Kidney epithelial cell (primary cell): Measurements from ENCODE around the gene MIPOL1. TPM values are rescaled to one million over a fixed set of nuclear protein-coding genes. Genes with fewer than 3 reads are reported as not detected.
"Not testable (repeated sequence)": the region's sequence is repeated elsewhere in the genome, so short reads cannot be mapped to it uniquely, and the experiment has no call there.

Experiments used
- DNase-seq: peaks from one replicate; pipeline ENCODE4 v3.0.0-alpha.2; 2010; ENCODE audit warnings: low read depth
- H3K27me3 ChIP-seq: 2 replicates; pipeline ENCODE4 v1.6.0; 2011; ENCODE audit warnings: low read length; ENCODE audit not compliant: control insufficient read depth, insufficient read depth
- H3K36me3 ChIP-seq: 2 replicates; pipeline ENCODE4 v1.5.1; 2011; ENCODE audit warnings: low read length; ENCODE audit not compliant: control insufficient read depth, insufficient read depth
- H3K4me3 ChIP-seq: 2 replicates; pipeline ENCODE4 v1.5.1; 2011; ENCODE audit warnings: low read depth, mild to moderate bottlenecking, control low read depth, low read length
- total RNA-seq: library from RNA; depleted of rRNA; stranded (reverse); fragments of >200 nt; gene quantifications from 2 replicates; pipeline ENCODE4 v1.2.3, GENCODE V29; 2015
- TF ChIP-seq, protein P1 (sequence below): IDR thresholded peaks from 2 replicates; pipeline ENCODE4 v1.5.1; 2011; ENCODE audit warnings: mild to moderate bottlenecking, moderate library complexity, low read length, control low read depth, inconsistent platforms; ENCODE audit not compliant: insufficient read depth, poor library complexity, severe bottlenecking

The MIPOL1 gene
- total RNA-seq, 1 donor from 2014 or later, result 7.1 TPM

DNA sequence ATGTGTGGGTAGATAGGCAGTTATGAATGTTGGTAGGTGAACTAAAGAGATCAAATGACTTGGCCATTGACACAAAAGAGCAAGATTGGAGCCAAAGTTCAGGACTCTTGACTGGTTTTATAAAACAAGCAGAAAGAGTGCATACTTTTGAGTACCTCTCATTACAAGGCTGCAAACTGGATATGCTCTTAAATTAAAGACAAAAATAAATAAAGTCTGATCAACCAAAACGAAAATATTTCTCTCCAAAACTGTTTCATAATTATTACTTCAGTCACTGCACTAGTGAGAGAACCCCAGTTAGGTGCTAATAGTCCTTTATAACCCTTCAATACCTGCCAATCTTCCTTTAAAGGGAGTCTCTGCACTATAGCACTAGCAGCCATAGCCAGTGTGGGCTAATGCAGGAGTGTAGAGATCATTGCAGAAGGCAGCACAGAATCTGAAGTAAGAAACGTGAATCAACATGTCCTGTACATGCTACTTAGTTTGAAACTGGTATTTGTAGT lies 250.2 kb downstream of the MIPOL1 start:
- Histone ChIP-seq H3K27me3 (no peaks in the 10 kb centered on the region), H3K36me3 (no peaks in the 10 kb centered on the region), H3K4me3 (no peak overlapping the region)
- no peak for DNase-seq
- TF ChIP-seq, protein P1, sequence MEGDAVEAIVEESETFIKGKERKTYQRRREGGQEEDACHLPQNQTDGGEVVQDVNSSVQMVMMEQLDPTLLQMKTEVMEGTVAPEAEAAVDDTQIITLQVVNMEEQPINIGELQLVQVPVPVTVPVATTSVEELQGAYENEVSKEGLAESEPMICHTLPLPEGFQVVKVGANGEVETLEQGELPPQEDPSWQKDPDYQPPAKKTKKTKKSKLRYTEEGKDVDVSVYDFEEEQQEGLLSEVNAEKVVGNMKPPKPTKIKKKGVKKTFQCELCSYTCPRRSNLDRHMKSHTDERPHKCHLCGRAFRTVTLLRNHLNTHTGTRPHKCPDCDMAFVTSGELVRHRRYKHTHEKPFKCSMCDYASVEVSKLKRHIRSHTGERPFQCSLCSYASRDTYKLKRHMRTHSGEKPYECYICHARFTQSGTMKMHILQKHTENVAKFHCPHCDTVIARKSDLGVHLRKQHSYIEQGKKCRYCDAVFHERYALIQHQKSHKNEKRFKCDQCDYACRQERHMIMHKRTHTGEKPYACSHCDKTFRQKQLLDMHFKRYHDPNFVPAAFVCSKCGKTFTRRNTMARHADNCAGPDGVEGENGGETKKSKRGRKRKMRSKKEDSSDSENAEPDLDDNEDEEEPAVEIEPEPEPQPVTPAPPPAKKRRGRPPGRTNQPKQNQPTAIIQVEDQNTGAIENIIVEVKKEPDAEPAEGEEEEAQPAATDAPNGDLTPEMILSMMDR, result no peak

DNA sequence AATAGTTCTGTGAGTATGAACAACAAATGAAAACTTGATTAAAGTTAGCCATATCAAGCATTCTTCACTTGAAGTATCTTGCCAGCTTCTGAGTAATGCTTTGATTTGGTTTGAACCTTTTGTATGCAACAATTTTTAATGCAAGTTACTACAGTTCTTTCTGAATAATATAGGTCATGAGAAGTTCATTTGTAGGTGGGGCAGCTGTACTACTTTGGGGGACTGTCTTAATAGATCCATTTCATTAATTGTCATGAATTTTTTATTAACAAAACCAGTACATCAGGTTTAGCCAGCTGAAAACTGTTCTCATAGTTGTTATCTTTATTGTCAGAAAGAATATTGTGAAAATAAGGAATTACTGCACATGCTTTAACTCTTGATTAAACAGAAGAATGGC lies 254.6 kb downstream of the MIPOL1 start:
- Histone ChIP-seq H3K27me3 (no peaks in the 10 kb centered on the region), H3K36me3 (no peaks in the 10 kb centered on the region), H3K4me3 (no peak overlapping the region)
- TF ChIP-seq, protein P1, result no peak
- no peak for DNase-seq

DNA sequence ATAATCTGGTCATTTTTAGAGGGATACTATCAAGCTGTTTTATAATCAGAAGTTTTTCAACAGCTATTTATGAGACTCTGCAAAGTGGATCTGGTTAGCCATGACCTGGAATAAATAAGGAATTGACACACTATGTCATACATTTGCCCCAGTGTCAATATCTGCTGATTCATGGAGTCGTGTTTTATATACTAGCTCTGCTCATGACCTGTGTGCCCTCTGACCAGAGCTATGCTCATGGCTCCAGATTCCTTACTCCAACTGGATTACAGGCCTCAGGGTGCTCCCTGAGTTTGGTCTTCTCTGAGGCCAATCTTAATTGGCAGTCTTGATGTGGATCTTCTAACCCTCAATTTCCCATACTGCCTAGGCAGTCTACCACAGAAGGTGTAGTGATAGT lies 256.2 kb downstream of the MIPOL1 start:
- DNase-seq, result no peak
- Histone ChIP-seq H3K36me3 (no peaks in the 10 kb centered on the region), H3K4me3 (no peak overlapping the region), H3K27me3 (no peaks in the 10 kb centered on the region)
- TF ChIP-seq, protein P1, result no peak

DNA sequence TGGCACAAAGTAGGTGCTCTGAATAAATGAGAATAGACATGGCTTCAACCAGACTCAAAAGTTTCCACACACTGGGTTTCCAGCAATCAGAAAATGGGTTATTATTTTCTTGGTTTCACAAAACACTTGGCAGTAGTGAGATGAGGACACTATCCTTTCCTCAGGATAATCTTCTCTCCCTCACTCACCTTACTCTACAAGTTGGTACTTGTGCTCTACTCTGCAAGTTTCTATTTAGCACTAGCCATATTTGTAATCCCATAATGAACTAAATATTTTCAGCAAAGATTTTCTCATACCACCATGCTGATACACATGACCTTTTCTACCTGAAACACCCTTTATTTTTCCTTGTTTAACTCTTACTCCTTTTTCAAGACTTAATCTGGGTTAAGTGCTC lies 259.6 kb downstream of the MIPOL1 start:
- TF ChIP-seq, protein P1, result no peak
- no peaks in the 10 kb centered on the region for H3K36me3 ChIP-seq

DNA sequence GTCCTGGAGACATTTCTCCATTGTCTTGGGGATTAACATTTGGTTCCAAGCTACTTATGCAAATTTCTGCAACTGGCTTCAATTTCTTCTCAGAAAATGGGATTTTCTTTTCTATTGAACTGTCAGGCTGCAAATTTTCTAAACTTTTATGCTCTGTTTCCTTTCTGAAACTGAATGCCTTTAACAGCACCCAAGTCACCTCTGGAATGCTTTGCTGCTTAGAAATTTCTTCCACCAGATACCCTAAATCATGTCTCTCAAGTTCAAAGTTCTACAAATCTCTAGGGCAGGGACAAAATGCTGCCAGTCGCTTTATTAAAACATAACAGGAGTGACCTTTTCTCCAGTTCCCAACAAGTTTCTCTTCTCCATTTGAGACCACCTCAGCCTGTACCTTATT lies 264.7 kb downstream of the MIPOL1 start:
- H3K4me3 ChIP-seq, H3K36me3 ChIP-seq, H3K27me3 ChIP-seq, DNase-seq: not testable (repeated sequence)

More for the DNA sequence above, 259.6 kb downstream of the MIPOL1 start:
- no peak overlapping the region for H3K4me3 ChIP-seq
- no peaks in the 10 kb centered on the region for H3K27me3 ChIP-seq
- DNase-seq, result no peak

DNA sequence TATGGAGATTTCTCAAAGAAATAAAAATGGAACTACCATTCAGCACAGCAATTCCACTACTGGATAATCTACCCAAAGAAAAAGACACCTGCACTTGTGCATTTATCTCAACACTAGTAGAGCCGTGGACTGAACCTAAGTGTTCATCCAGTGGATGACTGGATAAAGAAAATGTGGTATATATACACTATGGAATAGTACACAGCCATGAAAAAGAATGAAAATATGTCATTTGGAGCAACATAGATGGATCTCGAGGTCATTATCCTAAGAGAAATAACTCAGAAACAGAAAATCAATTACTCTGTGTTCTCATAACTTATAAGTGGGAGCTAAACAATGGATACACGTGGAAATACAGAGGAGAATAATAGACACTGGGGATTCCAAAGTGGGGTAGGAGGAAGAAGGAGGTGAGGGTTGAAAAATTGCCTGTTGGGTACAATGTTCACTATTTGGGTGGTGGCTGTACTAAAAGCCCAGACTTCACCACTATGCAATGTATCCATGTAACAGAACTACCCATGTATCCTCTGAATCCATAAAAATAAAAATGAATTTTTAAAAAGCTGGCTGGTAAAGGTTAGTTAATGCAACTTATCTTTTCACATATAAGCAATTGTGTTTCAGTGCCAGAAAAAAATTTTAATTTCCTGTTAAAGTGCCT lies 266.6 kb downstream of the MIPOL1 start:
- no peaks in the 10 kb centered on the region for H3K36me3 ChIP-seq
- TF ChIP-seq, protein P1, result no peak
- DNase-seq, result no peak

More for the DNA sequence above, 266.6 kb downstream of the MIPOL1 start:
- H3K4me3 ChIP-seq, result no peak overlapping the region
- no peaks in the 10 kb centered on the region for H3K27me3 ChIP-seq
